HUES48 (cell line): Measurements from ENCODE around the gene IL2RA.
"Not testable (repeated sequence)": the region's sequence is repeated elsewhere in the genome, so short reads cannot be mapped to it uniquely, and the experiment has no call there.

ENCODE experiments used
- H3K27ac ChIP-seq: one replicate; pipeline ENCODE4 v1.7.0; 2013; ENCODE audit warnings: low read depth, low read length, inconsistent platforms
- H3K27me3 ChIP-seq: 2 replicates; pipeline ENCODE4 v1.6.1; 2013; ENCODE audit warnings: mild to moderate bottlenecking, low read length; ENCODE audit not compliant: control insufficient read depth, insufficient read depth
- H3K36me3 ChIP-seq: 2 replicates; pipeline ENCODE4 v1.6.1; 2013; ENCODE audit warnings: low read length; ENCODE audit not compliant: control insufficient read depth, insufficient read depth
- H3K4me1 ChIP-seq: 2 replicates; pipeline ENCODE4 v1.6.1; 2013; ENCODE audit warnings: mild to moderate bottlenecking, low read length; ENCODE audit not compliant: control insufficient read depth, insufficient read depth
- H3K4me3 ChIP-seq: 2 replicates; pipeline ENCODE4 v1.5.1; 2013; ENCODE audit warnings: mild to moderate bottlenecking, low read depth, low read length
- H3K9ac ChIP-seq: 2 replicates; pipeline ENCODE4 v1.6.1; 2013; ENCODE audit warnings: mild to moderate bottlenecking, low read depth, low read length, moderate library complexity
- H3K9me3 ChIP-seq: 2 replicates; pipeline ENCODE4 v1.6.1; 2013; ENCODE audit warnings: low read length; ENCODE audit not compliant: control insufficient read depth, insufficient read depth

Gene IL2RA

DNA sequence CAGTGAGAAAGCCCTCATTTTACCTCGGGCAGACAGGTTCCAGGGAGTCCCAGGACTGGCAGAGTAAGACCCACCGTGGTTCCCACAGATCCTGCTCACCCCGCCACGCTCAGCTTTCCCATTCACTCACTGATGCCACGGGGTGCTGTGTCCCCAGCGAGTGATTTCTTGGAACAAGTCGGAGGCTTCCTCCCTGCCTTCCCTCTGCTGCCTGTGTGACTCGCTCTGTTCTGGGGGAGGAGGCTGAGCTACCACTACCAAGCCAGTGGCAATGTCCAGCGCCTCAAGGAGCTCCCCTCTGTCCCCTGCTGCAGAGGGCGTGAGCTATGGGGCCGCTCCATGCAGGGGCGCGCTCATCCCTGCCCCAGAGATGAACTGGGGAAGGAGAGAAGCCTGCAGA lies 97.4 kb downstream of the IL2RA start:
- H3K27me3 ChIP-seq, result no peaks in the 10 kb centered on the region
- H3K36me3 ChIP-seq, result no peaks in the 10 kb centered on the region
- no peaks in the 10 kb centered on the region for H3K4me1 ChIP-seq
- H3K9ac ChIP-seq, result no peak overlapping the region
- H3K4me3 ChIP-seq, result no peak overlapping the region
- H3K9me3 ChIP-seq, result no peaks in the 10 kb centered on the region
- no peak overlapping the region for H3K27ac ChIP-seq

DNA sequence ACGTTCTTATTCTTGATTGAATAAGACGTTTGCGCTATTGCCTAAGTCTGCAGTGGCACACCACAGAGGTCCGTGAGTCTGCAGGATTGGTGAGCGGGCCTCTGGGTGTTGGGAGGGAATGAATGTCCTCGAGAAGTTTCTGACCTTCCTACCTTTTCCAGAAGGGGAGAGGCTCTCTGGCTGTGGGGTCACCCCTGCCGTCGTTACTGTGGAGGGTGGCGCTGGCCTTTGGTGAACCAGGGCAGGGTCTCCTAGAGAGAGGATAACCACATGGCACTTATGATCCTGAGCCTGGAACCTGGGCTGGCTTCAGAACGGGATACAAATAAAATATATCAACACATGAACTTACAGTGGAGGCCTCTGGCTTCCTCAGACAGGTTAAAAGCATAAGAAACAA lies 98.6 kb downstream of the IL2RA start:
- H3K27ac ChIP-seq, result no peak overlapping the region
- H3K4me1 ChIP-seq, result no peaks in the 10 kb centered on the region
- H3K9ac ChIP-seq, result no peak overlapping the region
- H3K4me3 ChIP-seq, result no peak overlapping the region
- no peaks in the 10 kb centered on the region for H3K9me3 ChIP-seq
- H3K36me3 ChIP-seq, result no peaks in the 10 kb centered on the region
- no peaks in the 10 kb centered on the region for H3K27me3 ChIP-seq

GRCh38 chr10:5963071-5963470 lies 99.1 kb downstream of the IL2RA start:
- Histone ChIP-seq H3K36me3 (no peaks in the 10 kb centered on the region), H3K27me3 (no peaks in the 10 kb centered on the region), H3K27ac (no peak overlapping the region), H3K4me3 (no peak overlapping the region), H3K4me1 (no peaks in the 10 kb centered on the region), H3K9me3 (no peaks in the 10 kb centered on the region), H3K9ac (no peak overlapping the region)

GRCh38 chr10:5962358-5962940 lies 99.7 kb downstream of the IL2RA start:
- not testable (repeated sequence) for H3K9me3 ChIP-seq, H3K4me1 ChIP-seq, H3K9ac ChIP-seq, H3K36me3 ChIP-seq, H3K27me3 ChIP-seq, H3K27ac ChIP-seq, H3K4me3 ChIP-seq

- no peaks in the 10 kb centered on the region for H3K36me3 ChIP-seq
- no peak overlapping the region for H3K4me3 ChIP-seq
- no peak overlapping the region for H3K27ac ChIP-seq
- no peaks in the 10 kb centered on the region for H3K9me3 ChIP-seq
- H3K4me1 ChIP-seq, result no peaks in the 10 kb centered on the region
- no peak overlapping the region for H3K9ac ChIP-seq
- H3K27me3 ChIP-seq, result no peaks in the 10 kb centered on the region
Observed at GRCh38 chr10:5961405-5962100, 100.6 kb downstream of the IL2RA start.

DNA sequence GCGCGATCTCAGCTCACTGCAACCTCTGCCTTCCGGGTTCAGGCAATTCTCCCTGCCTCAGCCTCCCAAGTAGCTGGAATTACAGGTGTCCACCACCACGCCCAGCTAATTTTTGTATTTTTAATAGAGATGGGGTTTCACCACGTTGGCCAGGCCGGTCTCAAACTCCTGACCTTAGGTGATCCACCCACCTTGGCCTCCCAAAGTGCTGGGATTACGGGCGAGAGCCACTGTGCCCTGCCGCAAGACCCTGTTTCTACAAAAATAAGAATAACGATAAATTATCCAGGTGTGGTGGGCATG lies 101.2 kb downstream of the IL2RA start:
- H3K27ac ChIP-seq, H3K9ac ChIP-seq, H3K36me3 ChIP-seq, H3K4me3 ChIP-seq, H3K4me1 ChIP-seq, H3K9me3 ChIP-seq, H3K27me3 ChIP-seq: not testable (repeated sequence)
